GM12878 (cell line): ENCODE data around the gene RBL2. TPM values are rescaled to one million over a fixed set of nuclear protein-coding genes. Genes with fewer than 3 reads are reported as not detected.

Source experiments
- BRCA1 ChIP-seq: IDR thresholded peaks from 2 replicates; pipeline ENCODE4 v1.6.1; 2011; ENCODE audit warnings: low read depth, low read length, improper control_type of control experiment
- CREM ChIP-seq: IDR thresholded peaks from 2 replicates; pipeline ENCODE4 v1.6.1; 2014; ENCODE audit warnings: antibody characterized with exemption, low read depth
- KLF5 ChIP-seq: fragments of 450-650 bp; IDR thresholded peaks from 2 replicates; pipeline ENCODE4 v1.6.1; 2014; ENCODE audit warnings: mild to moderate bottlenecking; ENCODE audit not compliant: partially characterized antibody
- NR2C2 ChIP-seq: IDR thresholded peaks from 2 replicates; pipeline ENCODE4 v1.6.1; 2011; ENCODE audit warnings: borderline replicate concordance, low read depth; ENCODE audit not compliant: control insufficient read depth, insufficient read length
- NR2F1 ChIP-seq: fragments of 450-650 bp; conservative IDR thresholded peaks from 2 replicates; pipeline ENCODE4 v1.6.1; 2017; ENCODE audit warnings: mild to moderate bottlenecking
- SMC3 ChIP-seq: IDR thresholded peaks from 2 replicates; pipeline ENCODE4 v1.6.1; 2011; ENCODE audit warnings: low read length, improper control_type of control experiment, borderline replicate concordance
- STAT3 ChIP-seq: IDR thresholded peaks from 2 replicates; pipeline ENCODE4 v1.6.1; 2011; ENCODE audit warnings: low read depth, low read length, improper control_type of control experiment
- TBL1XR1 ChIP-seq: IDR thresholded peaks from 2 replicates; pipeline ENCODE4 v1.6.1; 2012; ENCODE audit warnings: low read depth, low read length, improper control_type of control experiment
- TCF7 ChIP-seq: IDR thresholded peaks from 2 replicates; pipeline ENCODE4 v1.6.1; 2014; ENCODE audit warnings: antibody characterized with exemption, borderline replicate concordance
- ZNF274 ChIP-seq: IDR thresholded peaks from one replicate; pipeline ENCODE4 v1.8.0; 2011; ENCODE audit not compliant: insufficient read length, insufficient read depth
- polyA plus RNA-seq, 11 experiments: library from polyadenylated mRNA; depleted of rRNA in 4 of 11; unstranded in 6 of 11; stranded (reverse) in 5 of 11; fragments of >200 nt; fragmentation: Nextera tagmentation in 4 of 11; fragmentation: Illumina TruSeq in 1 of 11; extraction: Ambion mirVana in 4 of 11; extraction: Trizol in 1 of 11; gene quantifications; 1 replicate in 1 of 11; 2 replicates in 10 of 11; pipeline versions ENCODE4 v1.2.1 to v1.2.3, GENCODE V29; 2011 to 2016; ENCODE audit warnings: inconsistent platforms in 2 of 11, missing spikeins in 2 of 11, low read depth in 1 of 11
- total RNA-seq, 4 experiments: library from RNA; depleted of rRNA in 3 of 4; stranded (reverse); fragments of >200 nt in 3 of 4; fragmentation: Illumina TruSeq in 1 of 4; extraction: Trizol in 1 of 4; gene quantifications; 2 replicates each; pipeline versions ENCODE4 v1.2.1 to v1.2.3, GENCODE V29; 2013 to 2021
- TF ChIP-seq, protein P1 (sequence below): IDR thresholded peaks from 2 replicates; pipeline ENCODE4 v1.6.1; 2012; ENCODE audit warnings: mild to moderate bottlenecking, low read depth, low read length

The RBL2 gene
- total and polyA plus RNA-seq, 10 of the 15 experiments (the other 5 are each of a cell fraction or from before 2014, with no cell fraction given): 10.0 to 107 (median 39.0) TPM

DNA sequence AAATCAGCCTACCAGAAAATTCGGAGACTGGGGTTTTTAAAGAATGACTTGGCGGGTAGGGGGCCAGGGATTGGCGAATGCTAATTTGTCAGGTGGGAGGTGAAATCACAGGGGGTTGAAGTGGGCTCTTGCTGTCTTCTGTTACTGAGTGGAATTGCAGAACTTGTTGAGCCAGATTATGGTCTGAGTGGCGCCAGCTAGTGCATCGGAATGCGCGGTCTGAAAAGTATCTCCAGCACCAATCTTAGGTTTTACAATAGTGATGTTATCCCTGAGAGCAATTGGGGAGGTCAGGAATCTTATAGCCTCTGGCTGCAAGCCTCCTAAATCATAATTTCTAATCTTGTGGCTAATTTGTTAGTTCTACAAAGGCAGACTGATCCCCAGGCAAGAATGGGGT is 762 bp upstream of the RBL2 start (continued):
- TF ChIP-seq SMC3 (no peak), KLF5 (no peak), BRCA1 (no peak), ZNF274 (no peak), CREM (no peak), TBL1XR1 (no peak), TCF7 (no peak), STAT3 (no peak), NR2C2 (no peak), NR2F1 (no peak)
- TF ChIP-seq, protein P1, sequence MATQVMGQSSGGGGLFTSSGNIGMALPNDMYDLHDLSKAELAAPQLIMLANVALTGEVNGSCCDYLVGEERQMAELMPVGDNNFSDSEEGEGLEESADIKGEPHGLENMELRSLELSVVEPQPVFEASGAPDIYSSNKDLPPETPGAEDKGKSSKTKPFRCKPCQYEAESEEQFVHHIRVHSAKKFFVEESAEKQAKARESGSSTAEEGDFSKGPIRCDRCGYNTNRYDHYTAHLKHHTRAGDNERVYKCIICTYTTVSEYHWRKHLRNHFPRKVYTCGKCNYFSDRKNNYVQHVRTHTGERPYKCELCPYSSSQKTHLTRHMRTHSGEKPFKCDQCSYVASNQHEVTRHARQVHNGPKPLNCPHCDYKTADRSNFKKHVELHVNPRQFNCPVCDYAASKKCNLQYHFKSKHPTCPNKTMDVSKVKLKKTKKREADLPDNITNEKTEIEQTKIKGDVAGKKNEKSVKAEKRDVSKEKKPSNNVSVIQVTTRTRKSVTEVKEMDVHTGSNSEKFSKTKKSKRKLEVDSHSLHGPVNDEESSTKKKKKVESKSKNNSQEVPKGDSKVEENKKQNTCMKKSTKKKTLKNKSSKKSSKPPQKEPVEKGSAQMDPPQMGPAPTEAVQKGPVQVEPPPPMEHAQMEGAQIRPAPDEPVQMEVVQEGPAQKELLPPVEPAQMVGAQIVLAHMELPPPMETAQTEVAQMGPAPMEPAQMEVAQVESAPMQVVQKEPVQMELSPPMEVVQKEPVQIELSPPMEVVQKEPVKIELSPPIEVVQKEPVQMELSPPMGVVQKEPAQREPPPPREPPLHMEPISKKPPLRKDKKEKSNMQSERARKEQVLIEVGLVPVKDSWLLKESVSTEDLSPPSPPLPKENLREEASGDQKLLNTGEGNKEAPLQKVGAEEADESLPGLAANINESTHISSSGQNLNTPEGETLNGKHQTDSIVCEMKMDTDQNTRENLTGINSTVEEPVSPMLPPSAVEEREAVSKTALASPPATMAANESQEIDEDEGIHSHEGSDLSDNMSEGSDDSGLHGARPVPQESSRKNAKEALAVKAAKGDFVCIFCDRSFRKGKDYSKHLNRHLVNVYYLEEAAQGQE: no peak
